Measurements from ENCODE around the gene STEAP3.

Gene STEAP3

GRCh38 chr2:119196301-119197125 is 27.1 kb upstream of the STEAP3 start:
- DNase-seq, result peak in 2 of 10 donors; percentile 5 to 54
- intact Hi-C loops (cut with DNase I), result no loop called here

- DNase-seq, result peak in 2 of 10 donors; percentile 3 to 10
- intact Hi-C loops (cut with DNase I), result no loop called here
These were observed 26.6 kb upstream of the STEAP3 start for GRCh38 chr2:119197126-119197405.

GRCh38 chr2:119197529-119198239 is 25.9 kb upstream of the STEAP3 start:
- intact Hi-C loops (cut with DNase I), result no loop called here
- DNase-seq, result peak in 2 of 10 donors; percentile 4 to 15

- intact Hi-C loops (cut with DNase I), result no loop called here
- peak in 2 of 10 donors; percentile 22 to 31 for DNase-seq
These were observed 25.3 kb upstream of the STEAP3 start for GRCh38 chr2:119198240-119198840.

- DNase-seq, result peak in 2 of 10 donors; percentile 7 to 18
- intact Hi-C loops (cut with DNase I), result no loop called here
These were observed 21.8 kb upstream of the STEAP3 start for GRCh38 chr2:119201815-119202214.

- intact Hi-C loops (cut with DNase I), result no loop called here
- DNase-seq, result peak in 2 of 10 donors; percentile 6 to 18
These were observed 20.9 kb upstream of the STEAP3 start for GRCh38 chr2:119202610-119203310.

GRCh38 chr2:119204525-119204924 is 19.1 kb upstream of the STEAP3 start:
- intact Hi-C loops (cut with DNase I), result no loop called here
- DNase-seq, result peak in 2 of 10 donors; percentile 56 to 67

- intact Hi-C loops (cut with DNase I), result no loop called here
These were observed 18.5 kb upstream of the STEAP3 start for GRCh38 chr2:119205001-119205706.

GRCh38 chr2:119206201-119206600 is 17.4 kb upstream of the STEAP3 start:
- intact Hi-C loops (cut with DNase I), result no loop called here

More at GRCh38 chr2:119205001-119205706, 18.5 kb upstream of the STEAP3 start:
- peak in 2 of 10 donors; percentile 32 to 70 for DNase-seq

GRCh38 chr2:119207447-119207846 is 16.2 kb upstream of the STEAP3 start:
- intact Hi-C loops (cut with DNase I), result no loop called here
- DNase-seq, result peak in 1 of 10 donors; percentile 29

More at GRCh38 chr2:119206201-119206600, 17.4 kb upstream of the STEAP3 start:
- peak in 1 of 10 donors; percentile 7 for DNase-seq

GRCh38 chr2:119208791-119209203 is 14.8 kb upstream of the STEAP3 start:
- intact Hi-C loops (cut with DNase I), result no loop called here
- DNase-seq, result peak in 1 of 10 donors; percentile 70

GRCh38 chr2:119212139-119212800 is 11.4 kb upstream of the STEAP3 start:
- intact Hi-C loops (cut with DNase I), result no loop called here
- DNase-seq, result peak in 3 of 10 donors; percentile 19 to 82 (median 33)

GRCh38 chr2:119214453-119215037 is 9.1 kb upstream of the STEAP3 start:
- intact Hi-C loops (cut with DNase I), result no loop called here
- peak in 2 of 10 donors; percentile 52 to 55 for DNase-seq

GRCh38 chr2:119216994-119217393 is 6.6 kb upstream of the STEAP3 start:
- peak in 3 of 10 donors; percentile 48 to 72 (median 66) for DNase-seq
- intact Hi-C loops (cut with DNase I), result no loop called here

GRCh38 chr2:119218478-119219064 is 5.1 kb upstream of the STEAP3 start:
- intact Hi-C loops (cut with DNase I), result no loop called here
- peak in 3 of 10 donors; percentile 36 to 69 (median 39) for DNase-seq

GRCh38 chr2:119219873-119220272 is 3.8 kb upstream of the STEAP3 start:
- peak in 1 of 10 donors; percentile 1 for DNase-seq
- intact Hi-C loops (cut with DNase I), result no loop called here

GRCh38 chr2:119220720-119221301 is 2.8 kb upstream of the STEAP3 start:
- intact Hi-C loops (cut with DNase I), result no loop called here

GRCh38 chr2:119221609-119222008 is 2.0 kb upstream of the STEAP3 start:
- intact Hi-C loops (cut with DNase I), result no loop called here
- peak in 1 of 10 donors; percentile 32 for DNase-seq

More at GRCh38 chr2:119220720-119221301, 2.8 kb upstream of the STEAP3 start:
- peak in 1 of 10 donors; percentile 3 for DNase-seq
